HG03575 (cell line): ENCODE data around the gene SLC41A2.

Experiments
- ATAC-seq: cut with Tn5 transposase; IDR thresholded peaks from one replicate; pipeline ENCODE4 v1.9.1; 2021; ENCODE audit not compliant: unreplicated experiment, insufficient number of reproducible peaks, low FRiP score; ENCODE audit errors: extremely low read depth

The SLC41A2 gene

DNA sequence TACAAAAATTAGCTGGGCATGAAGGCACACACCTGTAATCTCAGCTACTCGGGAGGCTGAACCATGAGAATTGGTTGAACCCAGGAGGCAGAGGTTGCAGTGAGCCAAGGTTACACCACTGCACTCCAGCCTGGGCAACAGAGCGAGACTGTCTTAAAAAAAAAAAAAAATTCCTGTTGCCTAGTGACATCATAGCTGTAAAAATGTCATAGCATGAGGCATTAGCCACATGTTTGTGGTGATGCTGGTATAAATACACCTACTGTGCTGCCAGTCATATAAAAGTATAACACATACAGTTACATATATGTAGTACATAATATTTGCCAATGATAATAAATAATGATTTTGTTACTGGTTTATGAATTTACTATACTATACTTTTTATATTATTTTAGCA, 22.2 kb downstream of the SLC41A2 start:
- ATAC-seq = no peak

- ATAC-seq = no peak
Observed at GRCh38 chr12:104933778-104934177, 24.3 kb downstream of the SLC41A2 start.

DNA sequence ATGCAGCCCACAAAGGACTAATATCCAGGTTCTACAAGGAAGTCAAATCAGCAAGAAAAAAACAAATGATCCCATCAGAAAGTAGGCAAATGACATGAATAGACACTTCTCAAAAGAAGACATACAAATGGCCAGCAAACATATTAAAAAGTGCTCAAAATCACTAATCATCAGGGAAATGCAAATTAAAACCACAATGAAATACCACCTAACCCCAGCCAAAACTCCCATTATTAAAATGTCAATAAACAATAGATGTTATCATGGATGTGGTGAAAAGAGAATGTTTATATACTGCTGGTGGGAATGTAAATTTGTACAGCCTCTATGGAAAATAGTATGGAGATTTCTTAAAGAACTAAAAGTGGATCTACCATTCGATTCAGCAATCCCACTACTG, 25.0 kb downstream of the SLC41A2 start:
- ATAC-seq = no peak

GRCh38 chr12:104930388-104931326, 27.4 kb downstream of the SLC41A2 start:
- ATAC-seq = peak; percentile 89

- ATAC-seq = no peak
Observed at GRCh38 chr12:104929977-104930376, 28.1 kb downstream of the SLC41A2 start.

- ATAC-seq = no peak
Observed at GRCh38 chr12:104929368-104929767, 28.7 kb downstream of the SLC41A2 start.

DNA sequence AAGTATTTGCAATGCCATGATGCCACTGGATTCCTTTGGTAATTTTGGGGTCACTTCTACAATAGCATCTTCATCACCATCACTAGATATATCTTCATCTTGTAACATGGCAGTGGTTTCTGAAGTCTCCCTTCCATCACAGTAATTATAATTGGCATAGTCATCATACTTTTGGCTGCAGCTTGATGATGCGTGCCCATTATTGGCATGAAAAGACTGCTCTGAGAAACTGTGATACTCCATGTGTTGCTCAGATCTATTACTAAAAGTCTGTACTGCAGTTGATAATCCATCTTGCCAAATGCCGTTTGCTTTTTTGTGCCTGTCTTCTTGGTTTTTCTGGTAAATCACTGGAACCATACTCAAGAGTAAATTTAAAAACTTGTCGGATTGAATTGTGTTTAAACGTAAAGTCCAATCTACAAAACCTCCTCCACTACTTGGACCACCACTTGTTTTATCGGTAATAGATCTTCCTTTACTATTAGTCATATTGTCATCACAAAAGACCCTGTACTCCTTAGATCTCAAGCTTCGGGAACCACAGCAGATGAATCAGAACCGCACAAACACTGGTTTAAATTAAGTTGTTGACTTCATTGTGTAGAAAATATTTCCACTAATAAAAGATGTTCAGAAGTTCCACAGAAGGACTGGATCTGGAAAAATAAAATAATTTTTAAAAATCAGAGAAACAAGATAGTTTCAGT, 29.9 kb downstream of the SLC41A2 start:
- ATAC-seq = no peak

GRCh38 chr12:104925501-104925900, 32.6 kb downstream of the SLC41A2 start:
- ATAC-seq = no peak

DNA sequence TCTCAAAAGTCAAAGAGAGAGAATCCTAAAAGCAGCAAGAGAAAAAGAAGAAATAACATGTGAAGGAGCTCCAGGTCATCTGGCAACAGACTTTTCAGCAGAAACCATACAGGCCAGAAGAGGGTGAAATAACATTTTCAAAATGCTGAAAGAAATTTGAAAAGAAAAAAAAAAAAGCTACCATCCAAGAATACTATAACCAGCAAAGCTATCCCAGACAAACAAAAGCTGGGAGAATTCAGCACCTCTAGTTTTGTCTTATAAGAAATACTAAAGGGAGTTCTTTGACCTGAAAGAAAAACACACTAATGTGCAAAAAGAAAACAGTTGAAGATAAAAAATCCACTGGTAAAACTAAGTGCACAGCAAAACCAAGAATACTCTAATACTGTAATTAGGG, 36.8 kb downstream of the SLC41A2 start:
- no peak for ATAC-seq

GRCh38 chr12:104911942-104912341, 46.1 kb downstream of the SLC41A2 start:
- no peak for ATAC-seq

DNA sequence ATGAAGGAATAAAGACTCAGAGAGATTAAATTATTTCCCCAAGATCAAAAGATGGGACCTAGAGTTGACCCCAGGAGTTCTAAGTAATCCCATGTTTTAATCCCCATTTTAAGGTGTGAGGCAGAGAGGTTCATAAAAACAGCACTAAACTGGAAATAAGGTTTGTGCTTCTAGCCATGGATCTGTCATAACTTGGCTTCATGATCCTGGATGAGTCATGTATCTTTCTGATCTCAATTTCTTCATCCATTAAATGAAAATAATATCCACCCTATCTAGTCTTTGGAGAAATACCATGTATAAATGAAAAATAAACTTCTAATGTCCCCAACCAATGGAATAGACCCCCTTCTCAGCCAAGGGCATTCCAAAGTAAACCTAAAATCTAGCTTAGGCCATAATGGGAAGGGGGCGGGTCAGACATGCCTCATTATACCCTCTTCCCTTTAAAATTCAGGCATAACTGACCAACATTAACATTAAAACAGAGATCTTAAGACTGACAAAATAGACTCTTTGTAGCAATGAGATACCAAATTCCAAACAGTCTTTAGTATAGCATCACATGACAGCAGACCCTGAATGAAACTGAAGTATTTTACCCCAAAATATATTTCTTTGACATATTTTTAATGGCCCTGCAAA, 47.8 kb downstream of the SLC41A2 start:
- no peak for ATAC-seq

- ATAC-seq = no peak
Observed at GRCh38 chr12:104909761-104910160, 48.3 kb downstream of the SLC41A2 start.
